BJ (cell line): ENCODE data around the gene C1orf105. TPM values are rescaled to one million over a fixed set of nuclear protein-coding genes. Genes with fewer than 3 reads are reported as not detected.
"Not testable (repeated sequence)": the region's sequence is repeated elsewhere in the genome, so short reads cannot be mapped to it uniquely, and the experiment has no call there.

ENCODE experiments used
- CTCF ChIA-PET: fragments of 350-600 bp; formaldehyde crosslinking; extraction: SDS; loops from one replicate; lab custom pipeline; 2021; ENCODE audit warnings: antibody characterized with exemption, inconsistent platforms; lab: Yijun Ruan, JAX
- POLR2A ChIA-PET: fragments of 300-600 bp; sonication (Branson Sonifier 250); formaldehyde crosslinking; extraction: SDS; loops from one replicate; lab custom pipeline; 2021; ENCODE audit warnings: antibody characterized with exemption; lab: Charles Lee
- DNase-seq: peaks from one replicate; pipeline ENCODE4 v3.0.0-alpha.2; 2011; ENCODE audit warnings: low read depth
- H3K27me3 ChIP-seq: 2 replicates; pipeline ENCODE4 v1.6.0; 2011; ENCODE audit warnings: low read length; ENCODE audit not compliant: control insufficient read depth, insufficient read depth
- H3K36me3 ChIP-seq: 2 replicates; pipeline ENCODE4 v1.5.1; 2011; ENCODE audit warnings: low read length; ENCODE audit not compliant: control insufficient read depth, insufficient read depth
- H3K4me3 ChIP-seq: 2 replicates; pipeline ENCODE4 v1.5.1; 2011; ENCODE audit warnings: low read depth, mild to moderate bottlenecking, control low read depth, low read length
- CTCF ChIP-seq: IDR thresholded peaks from 2 replicates; pipeline ENCODE4 v1.5.1; 2011; ENCODE audit warnings: low read depth, mild to moderate bottlenecking, control low read depth, inconsistent platforms, low read length, moderate library complexity; ENCODE audit not compliant: insufficient read depth
- polyA minus RNA-seq: library from RNA; depleted of rRNA, polyadenylated mRNA; stranded (reverse); fragments of >200 nt; gene quantifications from 2 replicates; pipeline ENCODE4 v1.2.3, GENCODE V29; 2011; rRNA and poly(A)+ RNA removed
- polyA plus RNA-seq: library from polyadenylated mRNA; depleted of rRNA; stranded (reverse); fragments of >200 nt; gene quantifications from 2 replicates; pipeline ENCODE4 v1.2.3, GENCODE V29; 2011; rRNA removed

Gene C1orf105
- polyA plus RNA-seq (not detected in 2 replicates), polyA minus RNA-seq (not detected in 2 replicates)

- no peak for TF ChIP-seq CTCF
- CTCF ChIA-PET: interaction anchor here (0.6 to 2.0 kb wide), 2 partner anchors 10 to 661 kb away, joined by 3 to 10 read pairs; no protein-coding TSS in a partner anchor
- H3K27me3 ChIP-seq: no peaks in the 10 kb centered on the region
- no peak for DNase-seq
- H3K36me3 ChIP-seq: no peaks in the 10 kb centered on the region
- POLR2A ChIA-PET: interaction anchor here (0.7 kb wide), 1 partner anchor 434 kb away, joined by 4 read pairs; no protein-coding TSS in a partner anchor
- no peak within 1 kb of the TSS for H3K4me3 ChIP-seq
These were observed at the start of gene C1orf105 for GRCh38 chr1:172420385-172420784. Gene C1orf105 (plus strand): TSS chr1:172420685. CDS start chr1:172420886, 201 bp downstream.

GRCh38 chr1:172371646-172372045 is 48.8 kb upstream of the C1orf105 start:
- CTCF ChIA-PET, H3K4me3 ChIP-seq, H3K27me3 ChIP-seq, POLR2A ChIA-PET, H3K36me3 ChIP-seq, DNase-seq: not testable (repeated sequence)

GRCh38 chr1:172373864-172374263 is 46.6 kb upstream of the C1orf105 start:
- Histone ChIP-seq H3K36me3 (no peaks in the 10 kb centered on the region), H3K4me3 (no peak overlapping the region), H3K27me3 (no peaks in the 10 kb centered on the region)
- no peak for TF ChIP-seq CTCF
- CTCF ChIA-PET: interaction anchor here (0.5 kb wide), 1 partner anchor 729 kb away, joined by 3 read pairs; no protein-coding TSS in a partner anchor
- POLR2A ChIA-PET: no interaction called here
- no peak for DNase-seq

DNA sequence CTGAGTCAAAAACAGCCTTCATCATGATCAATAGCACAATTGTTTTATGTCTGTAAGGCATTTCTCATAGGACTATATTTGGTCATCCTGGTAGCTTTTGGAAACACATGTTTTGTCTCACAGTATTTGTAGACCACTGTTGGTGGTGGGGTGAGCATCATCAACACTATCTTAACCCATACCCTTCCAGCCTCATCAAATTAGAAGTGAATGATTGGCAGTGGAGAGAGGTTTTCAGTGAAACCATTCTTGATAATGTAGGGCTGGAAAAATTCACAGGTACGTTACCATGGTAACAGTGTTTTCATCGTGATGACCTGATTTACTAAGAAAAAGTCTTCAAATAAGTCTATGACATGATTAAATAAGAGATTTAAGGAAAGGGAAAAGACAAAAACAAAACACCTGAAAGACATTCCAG is 45.3 kb upstream of the C1orf105 start:
- POLR2A ChIA-PET: interaction anchor here (0.7 kb wide), 1 partner anchor 15 kb away, joined by 9 read pairs; no protein-coding TSS in a partner anchor
- no peaks in the 10 kb centered on the region for H3K36me3 ChIP-seq
- CTCF ChIA-PET: no interaction called here
- TF ChIP-seq CTCF: no peak
- H3K27me3 ChIP-seq: no peaks in the 10 kb centered on the region
- DNase-seq: no peak
- no peak overlapping the region for H3K4me3 ChIP-seq

DNA sequence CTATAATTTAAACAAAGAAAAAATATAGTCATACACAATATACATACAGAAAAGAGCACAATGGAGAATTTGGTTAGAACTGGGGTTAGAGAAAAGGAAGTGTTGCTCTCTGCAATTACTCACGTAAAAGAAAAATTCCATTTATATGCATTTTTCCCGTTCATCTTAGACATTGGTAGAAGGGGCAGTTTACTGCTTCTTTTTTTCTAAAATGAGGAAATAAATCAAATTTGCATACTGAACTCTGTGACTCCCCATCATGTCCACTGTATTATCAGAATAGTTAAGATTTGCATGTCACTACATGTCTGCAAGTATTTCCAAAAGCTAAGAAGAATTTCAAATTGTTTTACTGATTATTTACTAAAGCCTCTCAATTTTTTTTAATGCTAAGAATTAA is 44.1 kb upstream of the C1orf105 start:
- no peaks in the 10 kb centered on the region for H3K27me3 ChIP-seq
- no peaks in the 10 kb centered on the region for H3K36me3 ChIP-seq
- CTCF ChIA-PET: interaction anchor here (1.5 to 2.0 kb wide), 2 partner anchors 10 to 16 kb away, joined by 4 to 5 read pairs; no protein-coding TSS in a partner anchor
- DNase-seq: no peak
- POLR2A ChIA-PET: interaction anchor here (0.5 kb wide), 1 partner anchor 34 kb away, joined by 3 read pairs; no protein-coding TSS in a partner anchor
- TF ChIP-seq CTCF: no peak
- H3K4me3 ChIP-seq: no peak overlapping the region

GRCh38 chr1:172377565-172377964 is 42.9 kb upstream of the C1orf105 start:
- TF ChIP-seq CTCF: no peak
- H3K27me3 ChIP-seq: no peaks in the 10 kb centered on the region
- POLR2A ChIA-PET: no interaction called here
- CTCF ChIA-PET: interaction anchor here (1.5 to 2.0 kb wide), 2 partner anchors 9 to 18 kb away, joined by 4 to 5 read pairs; no protein-coding TSS in a partner anchor
- no peaks in the 10 kb centered on the region for H3K36me3 ChIP-seq
- no peak overlapping the region for H3K4me3 ChIP-seq
- DNase-seq: no peak
